AG09309 (cell line): ENCODE data around the gene HOXD1.

ENCODE experiments used
- DNase-seq: peaks from one replicate; pipeline ENCODE4 v3.0.0-alpha.2; 2010; ENCODE audit warnings: low read depth
- H3K4me3 ChIP-seq: 2 replicates; pipeline ENCODE4 v1.5.1; 2011; ENCODE audit warnings: mild to moderate bottlenecking, low read depth, low read length, moderate library complexity; ENCODE audit not compliant: control insufficient read depth
- TF ChIP-seq, protein P1 (sequence below): IDR thresholded peaks from 2 replicates; pipeline ENCODE4 v1.5.1; 2011; ENCODE audit warnings: mild to moderate bottlenecking, low read depth, low read length, inconsistent platforms; ENCODE audit not compliant: insufficient read depth, control insufficient read depth; ENCODE audit errors: missing control alignments

The HOXD1 gene

DNA sequence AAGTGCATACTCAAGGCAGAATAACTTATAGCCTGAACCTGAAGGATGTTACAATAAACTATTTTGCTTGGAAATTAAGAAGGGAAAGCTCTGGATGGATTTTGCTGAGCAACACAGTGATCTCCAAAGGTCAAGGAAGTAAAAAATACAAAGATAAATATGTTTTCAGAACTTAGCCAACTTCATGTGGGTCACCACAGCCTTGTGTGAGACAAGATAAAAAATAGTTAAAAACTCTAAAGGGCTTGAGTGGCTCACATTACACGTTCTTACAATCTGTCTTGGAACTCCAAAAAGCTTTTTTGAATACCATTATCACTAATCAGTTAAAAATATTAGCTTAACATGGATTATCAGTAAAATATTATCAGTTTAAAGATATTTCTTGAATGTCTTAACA is 51.8 kb downstream of the HOXD1 start:
- DNase-seq = no peak
- no peak overlapping the region for H3K4me3 ChIP-seq
- TF ChIP-seq, protein P1, sequence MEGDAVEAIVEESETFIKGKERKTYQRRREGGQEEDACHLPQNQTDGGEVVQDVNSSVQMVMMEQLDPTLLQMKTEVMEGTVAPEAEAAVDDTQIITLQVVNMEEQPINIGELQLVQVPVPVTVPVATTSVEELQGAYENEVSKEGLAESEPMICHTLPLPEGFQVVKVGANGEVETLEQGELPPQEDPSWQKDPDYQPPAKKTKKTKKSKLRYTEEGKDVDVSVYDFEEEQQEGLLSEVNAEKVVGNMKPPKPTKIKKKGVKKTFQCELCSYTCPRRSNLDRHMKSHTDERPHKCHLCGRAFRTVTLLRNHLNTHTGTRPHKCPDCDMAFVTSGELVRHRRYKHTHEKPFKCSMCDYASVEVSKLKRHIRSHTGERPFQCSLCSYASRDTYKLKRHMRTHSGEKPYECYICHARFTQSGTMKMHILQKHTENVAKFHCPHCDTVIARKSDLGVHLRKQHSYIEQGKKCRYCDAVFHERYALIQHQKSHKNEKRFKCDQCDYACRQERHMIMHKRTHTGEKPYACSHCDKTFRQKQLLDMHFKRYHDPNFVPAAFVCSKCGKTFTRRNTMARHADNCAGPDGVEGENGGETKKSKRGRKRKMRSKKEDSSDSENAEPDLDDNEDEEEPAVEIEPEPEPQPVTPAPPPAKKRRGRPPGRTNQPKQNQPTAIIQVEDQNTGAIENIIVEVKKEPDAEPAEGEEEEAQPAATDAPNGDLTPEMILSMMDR = no peak
